ENCODE results near the gene EXOC3. TPM values are rescaled to one million over a fixed set of nuclear protein-coding genes. Genes with fewer than 3 reads are reported as not detected.

EXOC3 gene
- total RNA-seq, 2 donors from 2014 or later = 38.6 to 53.7 TPM

GRCh38 chr5:453725-454481 is 10.9 kb downstream of the EXOC3 start:
- Mint-ChIP-seq H3K27ac (peak overlapping the region; percentile 26), H3K36me3 (ENCODE audit: low read depth) (peaks cover 70% of the 10 kb centered on the region), H3K9me3 (peaks cover 6% of the 10 kb centered on the region), H3K4me1 (no peaks in the 10 kb centered on the region), H3K4me3 (no peak overlapping the region), H3K27me3 (ENCODE audit: insufficient read depth) (no peaks in the 10 kb centered on the region)
- Histone ChIP-seq H3K9me3 (ENCODE audit: control insufficient read depth, low read length) (peaks cover 13% of the 10 kb centered on the region), H3K4me1 (ENCODE audit: control insufficient read depth, insufficient read depth, low read length) (no peaks in the 10 kb centered on the region), H3K9ac (ENCODE audit: extremely low read depth, low read length, poor library complexity, severe bottlenecking) (no peak overlapping the region), H3K27me3 (ENCODE audit: control insufficient read depth, insufficient read depth, low read length, poor library complexity, severe bottlenecking) (no peaks in the 10 kb centered on the region), H3K27ac (ENCODE audit: low read depth, low read length) (no peak overlapping the region), H3K4me3 (ENCODE audit: low read length) (no peak overlapping the region), H3K36me3 (ENCODE audit: control insufficient read depth, insufficient read depth, low read length) (peaks cover 86% of the 10 kb centered on the region)
- 93 to 95% methylated on average over 12 to 16 of the region's 16 CpGs for WGBS, 2 experiments (ENCODE audit: insufficient coverage in 1 of 2, insufficient read length in 1 of 2)
- TF ChIP-seq CTCF (conservative IDR thresholded peaks at IDR 0.05) = no peak
- DNase-seq = peak; percentile 24

GRCh38 chr5:454936-455335 is 12.0 kb downstream of the EXOC3 start:
- Histone ChIP-seq H3K27ac (ENCODE audit: low read depth, low read length) (no peak overlapping the region), H3K4me1 (ENCODE audit: control insufficient read depth, insufficient read depth, low read length) (no peaks in the 10 kb centered on the region), H3K36me3 (ENCODE audit: control insufficient read depth, insufficient read depth, low read length) (peaks cover 79% of the 10 kb centered on the region), H3K9me3 (ENCODE audit: control insufficient read depth, low read length) (peaks cover 13% of the 10 kb centered on the region), H3K4me3 (ENCODE audit: low read length) (no peak overlapping the region), H3K9ac (ENCODE audit: extremely low read depth, low read length, poor library complexity, severe bottlenecking) (no peak overlapping the region), H3K27me3 (ENCODE audit: control insufficient read depth, insufficient read depth, low read length, poor library complexity, severe bottlenecking) (no peaks in the 10 kb centered on the region)
- peak; percentile 40 for DNase-seq
- Mint-ChIP-seq H3K9me3 (peaks cover 6% of the 10 kb centered on the region), H3K27ac (no peak overlapping the region), H3K36me3 (ENCODE audit: low read depth) (peaks cover 71% of the 10 kb centered on the region), H3K4me1 (no peaks in the 10 kb centered on the region), H3K4me3 (no peak overlapping the region), H3K27me3 (ENCODE audit: insufficient read depth) (no peaks in the 10 kb centered on the region)
- WGBS, 2 experiments (ENCODE audit: insufficient coverage in 1 of 2, insufficient read length in 1 of 2) = 84 to 88% methylated on average over 8 to 11 of the region's 11 CpGs
- TF ChIP-seq CTCF (conservative IDR thresholded peaks at IDR 0.05) = no peak

- H3K9me3 ChIP-seq (ENCODE audit: control insufficient read depth, low read length) = peaks cover 13% of the 10 kb centered on the region
- 95 to 97% methylated on average over 10 to 11 of the region's 11 CpGs for WGBS, 2 experiments (ENCODE audit: insufficient coverage in 1 of 2, insufficient read length in 1 of 2)
Observed at GRCh38 chr5:455806-456205, 12.8 kb downstream of the EXOC3 start.

More at GRCh38 chr5:455806-456205, 12.8 kb downstream of the EXOC3 start:
- Histone ChIP-seq H3K4me3 (ENCODE audit: low read length) (no peak overlapping the region), H3K4me1 (ENCODE audit: control insufficient read depth, insufficient read depth, low read length) (no peaks in the 10 kb centered on the region), H3K9ac (ENCODE audit: extremely low read depth, low read length, poor library complexity, severe bottlenecking) (no peak overlapping the region), H3K36me3 (ENCODE audit: control insufficient read depth, insufficient read depth, low read length) (peaks cover 76% of the 10 kb centered on the region), H3K27ac (ENCODE audit: low read depth, low read length) (no peak overlapping the region), H3K27me3 (ENCODE audit: control insufficient read depth, insufficient read depth, low read length, poor library complexity, severe bottlenecking) (no peaks in the 10 kb centered on the region)
- H3K27ac Mint-ChIP-seq = no peak overlapping the region
- no peak for DNase-seq
- H3K27me3 Mint-ChIP-seq (ENCODE audit: insufficient read depth) = no peaks in the 10 kb centered on the region
- no peak overlapping the region for H3K4me3 Mint-ChIP-seq
- TF ChIP-seq CTCF (conservative IDR thresholded peaks at IDR 0.05) = no peak
- peaks cover 72% of the 10 kb centered on the region for H3K36me3 Mint-ChIP-seq (ENCODE audit: low read depth)
- peaks cover 6% of the 10 kb centered on the region for H3K9me3 Mint-ChIP-seq
- no peaks in the 10 kb centered on the region for H3K4me1 Mint-ChIP-seq
